Epithelial cell of proximal tubule (primary cell): ENCODE data around the gene HMGCL. TPM values are rescaled to one million over a fixed set of nuclear protein-coding genes. Genes with fewer than 3 reads are reported as not detected.
A peak's percentile ranks its signal among the peaks of the same experiment; 100 is the strongest.
"Not testable (repeated sequence)": the region's sequence is repeated elsewhere in the genome, so short reads cannot be mapped to it uniquely, and the experiment has no call there.

Experiments used
- DNase-seq: peaks from one replicate; pipeline ENCODE4 v3.0.0-alpha.2; 2011; ENCODE audit warnings: low read depth
- H3K4me3 ChIP-seq: 2 replicates; pipeline ENCODE4 v1.5.1; 2011; ENCODE audit warnings: low read depth, mild to moderate bottlenecking, low read length
- CTCF ChIP-seq: conservative IDR thresholded peaks from 2 replicates; pipeline ENCODE4 v1.5.1; 2012; ENCODE audit warnings: low read depth, mild to moderate bottlenecking, low read length
- total RNA-seq: library from RNA; depleted of rRNA; stranded (reverse); fragments of >200 nt; gene quantifications from 2 replicates; pipeline ENCODE4 v1.2.3, GENCODE V29; 2015

HMGCL gene
- total RNA-seq, 1 donor from 2014 or later = 38.5 TPM

DNA sequence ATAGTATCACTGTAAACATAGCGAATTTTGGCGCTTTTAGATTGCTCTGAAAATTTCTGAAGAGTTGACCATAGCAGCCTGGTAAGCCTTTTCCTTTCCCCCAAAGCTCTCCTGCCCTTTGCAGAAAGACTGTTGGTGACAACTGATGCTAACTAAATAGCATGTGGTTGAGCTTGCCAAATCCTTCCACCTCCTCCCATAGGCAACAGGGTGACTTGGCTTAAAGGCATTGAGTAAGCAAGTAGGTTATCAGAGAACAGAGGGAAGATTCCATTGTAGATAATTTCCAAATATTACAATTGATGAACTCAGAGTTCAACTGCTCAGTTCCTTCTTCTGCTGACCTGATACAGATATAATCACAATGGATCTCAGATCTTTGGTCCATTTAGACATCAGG lies 19.9 kb upstream of the HMGCL start:
- no peak for TF ChIP-seq CTCF
- no peak for DNase-seq

DNA sequence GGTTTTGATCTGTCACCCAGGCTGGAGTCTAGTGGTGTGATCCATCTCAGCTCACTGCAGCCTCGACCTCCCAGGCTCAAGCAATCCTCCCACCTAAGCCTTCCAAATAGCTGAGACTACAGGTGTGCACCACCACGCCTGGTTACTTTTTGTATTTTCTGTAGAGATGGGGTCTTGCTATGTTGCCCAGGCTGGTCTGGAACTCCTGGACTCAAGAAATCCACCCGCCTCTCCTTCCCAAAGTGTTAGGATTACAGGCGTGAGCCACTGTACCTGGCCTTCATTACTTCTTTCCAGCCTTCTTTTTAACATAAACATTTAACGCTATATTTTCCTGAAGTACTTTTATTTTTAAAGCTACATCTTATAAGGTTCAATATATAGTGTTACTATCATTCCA lies 18.4 kb upstream of the HMGCL start:
- TF ChIP-seq CTCF = no peak
- no peak overlapping the region for H3K4me3 ChIP-seq
- DNase-seq = no peak

More for the DNA sequence above, 19.9 kb upstream of the HMGCL start:
- no peak overlapping the region for H3K4me3 ChIP-seq

DNA sequence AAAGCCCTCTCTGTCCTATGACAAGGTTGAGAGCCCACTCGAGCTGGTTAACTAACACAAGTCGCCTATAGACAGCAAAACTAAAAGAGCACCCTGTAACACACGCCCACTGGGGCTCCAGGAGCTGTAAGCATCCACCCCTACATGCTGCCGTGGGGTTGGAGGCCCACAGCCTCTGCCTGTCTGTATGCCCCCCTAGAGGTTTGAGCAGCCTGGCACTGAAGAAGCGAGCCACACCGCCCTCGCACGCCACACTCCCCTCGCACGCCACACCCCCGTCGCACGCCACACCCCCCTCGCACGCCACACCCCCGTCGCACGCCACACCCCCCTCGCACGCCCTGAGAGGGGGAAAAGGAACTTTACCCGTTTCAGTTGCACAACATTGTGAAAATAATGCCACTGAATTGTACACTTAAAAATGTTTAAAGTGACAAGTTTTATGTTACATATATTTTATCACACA lies 13.2 kb upstream of the HMGCL start:
- no peak for TF ChIP-seq CTCF
- H3K4me3 ChIP-seq = peak overlapping the region; percentile 40
- DNase-seq = no peak

- DNase-seq = no peak
- H3K4me3 ChIP-seq = peak overlapping the region; percentile 40
- no peak for TF ChIP-seq CTCF
Measured at GRCh38 chr1:23837908-23838307, 12.7 kb upstream of the HMGCL start.

GRCh38 chr1:23836037-23836436 lies 10.8 kb upstream of the HMGCL start:
- DNase-seq = no peak
- no peak for TF ChIP-seq CTCF
- H3K4me3 ChIP-seq = no peak overlapping the region

- H3K4me3 ChIP-seq, DNase-seq: not testable (repeated sequence)
Measured at GRCh38 chr1:23834156-23834555, 8.9 kb upstream of the HMGCL start.

DNA sequence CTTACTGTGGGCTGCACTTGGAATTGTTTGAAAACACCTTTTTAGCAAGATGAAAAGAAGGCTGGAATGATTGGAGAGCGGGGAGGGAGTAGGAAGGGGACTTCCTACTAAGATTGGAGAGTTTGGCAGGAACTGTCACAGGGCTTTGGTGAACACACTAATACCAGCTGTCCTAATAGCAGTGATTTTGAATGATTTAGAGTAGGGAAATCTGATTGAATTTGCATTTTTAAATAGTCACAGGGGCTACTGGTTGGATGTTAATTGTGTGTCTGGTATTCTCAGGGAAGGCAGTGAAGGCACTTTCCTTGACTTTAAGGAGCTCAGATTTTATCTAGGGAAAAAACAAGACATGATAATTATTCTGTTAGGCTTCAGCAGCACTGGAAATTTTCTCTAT lies 2.5 kb upstream of the HMGCL start:
- no peak overlapping the region for H3K4me3 ChIP-seq
- no peak for DNase-seq

GRCh38 chr1:23826590-23826989 lies 1.4 kb upstream of the HMGCL start:
- DNase-seq, H3K4me3 ChIP-seq: not testable (repeated sequence)

More for the DNA sequence above, 2.5 kb upstream of the HMGCL start:
- TF ChIP-seq CTCF = no peak
